NCI-H1930 (cell line): ENCODE data around the gene CCL18.
"Not testable (repeated sequence)": the region's sequence is repeated elsewhere in the genome, so short reads cannot be mapped to it uniquely, and the experiment has no call there.

Experiments used
- DNase-seq, 2 experiments: peaks; one replicate each; lab custom pipeline; 2025; lab: John Stamatoyannopoulos, UW

The CCL18 gene

GRCh38 chr17:36104701-36105181, 40.7 kb downstream of the CCL18 start:
- DNase-seq = no peak

DNA sequence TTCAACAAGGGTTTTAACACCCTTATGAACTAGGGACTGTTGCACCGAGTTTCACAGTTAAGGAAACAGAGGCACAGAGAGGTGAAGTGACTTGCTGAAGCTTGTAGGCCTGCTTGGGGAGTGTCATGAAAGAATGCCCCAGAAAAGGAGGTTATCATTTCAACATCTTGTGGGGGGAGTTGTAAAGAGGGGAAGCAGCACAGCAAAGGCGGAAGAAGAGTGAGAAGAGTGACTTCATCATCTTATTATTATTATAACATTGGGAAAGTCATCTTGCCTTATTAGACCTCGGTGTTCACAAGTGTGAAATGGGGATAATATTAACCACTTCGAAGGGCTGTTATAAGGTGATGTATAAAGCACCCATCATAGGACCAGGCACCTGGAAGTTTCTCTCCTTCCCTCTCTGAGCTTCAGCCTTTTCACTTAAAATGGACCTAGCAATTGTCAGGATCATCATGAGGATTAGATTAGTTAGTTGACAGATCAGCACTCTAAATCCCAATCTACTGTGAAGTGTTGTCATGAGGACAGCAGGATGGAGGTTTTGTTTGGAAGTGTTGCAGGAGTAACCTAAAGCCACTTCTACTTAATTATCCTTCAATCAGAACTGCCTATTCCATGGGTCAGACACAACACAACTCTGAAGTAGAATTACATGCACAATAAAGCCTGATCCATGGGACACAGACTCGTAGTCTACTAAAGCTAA, 41.9 kb downstream of the CCL18 start:
- no peak for DNase-seq

GRCh38 chr17:36106493-36106835, 42.4 kb downstream of the CCL18 start:
- no peak for DNase-seq

GRCh38 chr17:36107660-36108059, 43.6 kb downstream of the CCL18 start:
- DNase-seq = no peak

- DNase-seq = not testable (repeated sequence)
Measured at GRCh38 chr17:36108265-36108664, 44.2 kb downstream of the CCL18 start.

- no peak for DNase-seq
Measured at GRCh38 chr17:36111068-36111490, 47.0 kb downstream of the CCL18 start.

DNA sequence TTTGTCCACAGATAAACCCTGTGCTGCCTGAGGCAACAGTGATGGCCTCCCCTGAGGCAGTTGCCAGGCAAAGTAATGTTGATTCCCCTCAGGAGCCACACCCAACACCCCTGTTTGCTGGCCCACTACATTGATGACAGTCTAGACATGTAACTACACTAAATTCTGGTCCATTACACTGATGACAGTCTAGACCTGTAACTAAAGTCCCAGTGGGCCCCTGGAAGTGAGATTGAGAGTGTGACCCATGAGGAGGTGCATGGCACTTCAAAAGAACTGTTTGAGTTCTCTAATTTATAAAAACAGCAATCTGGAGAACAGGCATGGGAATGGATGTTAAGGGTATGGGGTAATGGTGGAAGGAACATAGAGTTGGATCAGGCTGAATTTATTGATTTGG, 48.5 kb downstream of the CCL18 start:
- DNase-seq = no peak

- DNase-seq = not testable (repeated sequence)
Measured at GRCh38 chr17:36113131-36113530, 49.1 kb downstream of the CCL18 start.

DNA sequence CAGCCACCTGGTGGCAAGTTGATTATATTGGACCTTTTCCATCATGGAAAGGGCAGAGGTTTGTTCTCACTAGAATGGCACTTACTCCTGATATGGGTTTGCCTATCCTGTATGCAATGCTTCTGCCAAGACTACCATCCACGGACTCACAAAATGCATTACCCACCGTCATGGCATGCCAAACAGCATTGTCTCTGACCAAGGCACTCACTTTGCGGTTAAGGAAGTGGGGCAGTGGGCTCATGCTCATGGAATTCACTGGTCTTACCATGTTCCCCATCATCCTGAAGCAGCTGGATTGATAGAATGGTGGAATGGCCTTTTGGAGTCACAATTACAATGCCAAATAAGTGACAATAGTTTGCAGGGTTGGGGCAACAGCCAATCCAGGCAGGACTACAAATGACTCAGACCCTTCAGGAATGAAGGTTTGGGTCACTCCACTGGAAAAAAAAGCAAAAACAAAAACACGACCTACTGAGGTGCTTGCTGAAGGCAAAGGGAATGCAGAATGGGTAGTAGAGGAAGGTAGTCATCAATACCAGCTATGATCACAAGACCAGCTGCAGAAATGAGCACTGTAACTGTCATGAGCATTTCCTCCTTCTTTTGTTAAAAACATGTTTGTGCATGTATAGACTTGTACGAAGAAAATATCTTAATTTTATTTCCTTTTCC, 51.0 kb downstream of the CCL18 start:
- not testable (repeated sequence) for DNase-seq

GRCh38 chr17:36115649-36115977, 51.5 kb downstream of the CCL18 start:
- DNase-seq = not testable (repeated sequence)

GRCh38 chr17:36117505-36118382, 53.7 kb downstream of the CCL18 start:
- DNase-seq = no peak

GRCh38 chr17:36118477-36119353, 54.6 kb downstream of the CCL18 start:
- DNase-seq = no peak

DNA sequence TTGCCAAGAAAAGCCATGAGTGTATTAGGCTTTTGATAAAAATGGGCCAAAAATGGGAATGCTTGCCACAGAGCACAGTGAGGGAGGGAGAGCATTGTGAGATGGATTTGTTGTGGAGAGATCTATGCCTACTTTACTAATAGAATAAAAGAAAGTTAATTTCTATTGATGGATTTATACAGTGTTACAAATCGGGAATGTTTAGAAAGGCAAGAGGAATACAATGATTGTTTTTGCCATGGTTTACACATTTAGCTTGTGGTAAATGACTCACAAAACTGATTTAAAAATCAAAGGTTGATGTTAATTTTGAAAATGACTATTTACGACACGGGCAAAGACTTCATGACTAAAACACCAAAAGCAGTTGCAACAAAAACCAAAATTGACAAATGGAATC, 56.1 kb downstream of the CCL18 start:
- no peak for DNase-seq

GRCh38 chr17:36121099-36121498, 57.0 kb downstream of the CCL18 start:
- DNase-seq = not testable (repeated sequence)
